Measurements from ENCODE around the gene ANTXR2. TPM values are rescaled to one million over a fixed set of nuclear protein-coding genes. Genes with fewer than 3 reads are reported as not detected.

Gene ANTXR2
- total RNA-seq, 2 experiments from 2014 or later: 3.0 to 3.6 TPM

DNA sequence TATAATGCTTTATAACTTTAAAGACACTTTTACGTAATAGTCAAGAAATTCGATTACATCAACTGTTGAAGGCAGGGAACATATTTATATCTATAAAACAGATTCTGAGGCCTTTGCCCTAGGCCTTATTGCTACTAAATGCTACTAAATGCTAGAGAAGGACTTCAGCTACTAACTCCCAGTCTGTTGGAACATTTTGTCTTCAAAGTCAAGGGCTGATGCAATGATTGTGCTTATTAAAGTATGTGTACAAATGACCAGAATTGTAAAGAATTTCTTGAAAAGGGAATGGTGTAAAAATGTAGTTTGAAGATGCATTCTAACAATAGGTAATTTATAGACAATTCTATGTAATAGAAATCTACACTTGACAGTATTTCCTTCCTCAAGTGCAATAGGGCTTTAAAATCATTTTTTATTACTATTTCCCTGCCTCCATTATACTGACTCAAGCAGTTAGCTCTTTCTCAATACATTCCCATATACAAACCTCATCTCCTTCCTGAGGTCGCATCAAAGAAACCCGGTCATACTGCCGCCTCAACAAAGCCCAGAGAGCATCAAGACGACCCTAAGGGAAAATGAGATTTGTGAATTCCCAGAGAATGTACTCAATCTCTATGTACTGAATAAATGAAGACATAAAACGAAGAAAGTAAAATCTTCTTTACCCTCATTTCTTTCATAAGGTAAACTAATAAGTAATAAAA, 95.7 kb downstream of the ANTXR2 start:
- POLR2A ChIA-PET: no interaction called here
- TF ChIP-seq, protein P1, sequence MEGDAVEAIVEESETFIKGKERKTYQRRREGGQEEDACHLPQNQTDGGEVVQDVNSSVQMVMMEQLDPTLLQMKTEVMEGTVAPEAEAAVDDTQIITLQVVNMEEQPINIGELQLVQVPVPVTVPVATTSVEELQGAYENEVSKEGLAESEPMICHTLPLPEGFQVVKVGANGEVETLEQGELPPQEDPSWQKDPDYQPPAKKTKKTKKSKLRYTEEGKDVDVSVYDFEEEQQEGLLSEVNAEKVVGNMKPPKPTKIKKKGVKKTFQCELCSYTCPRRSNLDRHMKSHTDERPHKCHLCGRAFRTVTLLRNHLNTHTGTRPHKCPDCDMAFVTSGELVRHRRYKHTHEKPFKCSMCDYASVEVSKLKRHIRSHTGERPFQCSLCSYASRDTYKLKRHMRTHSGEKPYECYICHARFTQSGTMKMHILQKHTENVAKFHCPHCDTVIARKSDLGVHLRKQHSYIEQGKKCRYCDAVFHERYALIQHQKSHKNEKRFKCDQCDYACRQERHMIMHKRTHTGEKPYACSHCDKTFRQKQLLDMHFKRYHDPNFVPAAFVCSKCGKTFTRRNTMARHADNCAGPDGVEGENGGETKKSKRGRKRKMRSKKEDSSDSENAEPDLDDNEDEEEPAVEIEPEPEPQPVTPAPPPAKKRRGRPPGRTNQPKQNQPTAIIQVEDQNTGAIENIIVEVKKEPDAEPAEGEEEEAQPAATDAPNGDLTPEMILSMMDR (IDR thresholded peaks at IDR 0.05): no peak
- no peaks in the 10 kb centered on the region for H3K9me3 Mint-ChIP-seq
- CTCF ChIA-PET: no interaction called here
- intact Hi-C loops (cut with micrococcal nuclease): no loop called here
- no peak overlapping the region for H3K4me3 Mint-ChIP-seq
- DNase-seq (no peak), ATAC-seq (no peak)
- peaks cover 11% of the 10 kb centered on the region for H3K4me1 Mint-ChIP-seq (ENCODE audit: low read depth)
- peaks cover 20% of the 10 kb centered on the region for H3K36me3 Mint-ChIP-seq (ENCODE audit: low read depth)
- no peaks in the 10 kb centered on the region for H3K27me3 Mint-ChIP-seq
- H3K27ac Mint-ChIP-seq: no peak overlapping the region

DNA sequence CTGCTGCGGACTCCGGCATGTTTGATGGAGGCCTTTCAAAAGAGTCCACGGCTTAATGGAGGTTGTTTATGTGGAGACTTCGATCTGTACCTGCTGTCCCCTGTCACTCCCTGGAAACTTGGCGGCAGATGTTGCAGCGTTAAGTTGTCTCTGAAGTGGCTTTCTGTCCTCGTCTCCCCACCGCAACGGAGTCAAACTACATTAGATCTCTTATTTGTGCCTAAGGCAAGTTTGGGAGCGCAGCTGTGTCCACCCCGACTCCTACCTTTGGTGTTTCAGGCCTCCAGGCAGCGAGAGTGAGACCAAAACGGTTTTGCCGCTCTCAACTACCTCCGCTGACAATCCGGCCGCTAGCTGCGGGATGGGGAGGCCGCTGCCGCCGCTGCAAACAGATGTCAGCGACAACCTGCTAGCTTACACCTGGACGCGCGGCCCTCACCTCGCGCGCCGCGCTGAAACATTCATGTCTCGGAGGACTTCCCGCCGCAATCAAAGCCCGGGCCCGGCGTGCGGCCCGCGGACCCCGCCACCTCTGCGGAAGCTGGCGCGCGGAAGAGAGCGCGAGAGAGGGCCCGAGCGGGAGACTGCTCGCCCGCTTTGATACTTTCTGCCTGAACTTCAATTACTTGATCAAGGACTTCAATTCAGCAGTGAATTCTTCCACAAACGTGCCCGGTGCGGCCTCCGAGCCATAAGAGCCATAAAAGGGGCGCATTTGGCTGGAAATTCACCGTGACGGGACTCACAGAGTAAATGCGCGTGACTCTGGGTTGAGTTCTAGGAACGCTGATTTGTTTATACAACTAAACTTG, 108.4 kb downstream of the ANTXR2 start:
- CTCF ChIA-PET: no interaction called here
- H3K4me1 Mint-ChIP-seq (ENCODE audit: low read depth): no peaks in the 10 kb centered on the region

DNA sequence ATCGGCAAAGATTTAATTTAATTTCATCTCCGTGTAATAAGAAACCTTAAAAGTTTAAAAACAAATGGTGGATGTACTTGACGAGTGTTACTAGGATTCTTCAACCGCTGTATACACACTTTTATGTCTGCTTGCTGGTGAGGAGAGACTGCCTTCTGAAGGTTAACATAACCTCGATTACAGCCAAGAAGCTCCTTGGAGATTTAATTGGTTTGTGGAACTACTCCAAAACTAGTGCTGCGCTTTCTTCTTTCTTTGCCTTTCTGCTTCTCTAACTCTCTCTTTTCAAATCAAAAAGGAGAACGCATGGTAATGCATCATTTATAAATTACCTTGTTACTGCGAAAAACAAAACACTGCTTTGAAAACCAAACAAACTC, 109.0 kb downstream of the ANTXR2 start:
- intact Hi-C loops (cut with micrococcal nuclease): no loop called here
- H3K9me3 Mint-ChIP-seq: no peaks in the 10 kb centered on the region
- ChIA-PET POLR2A (no interaction called here), CTCF (no interaction called here)
- H3K27me3 Mint-ChIP-seq: no peaks in the 10 kb centered on the region
- TF ChIP-seq, protein P1 (IDR thresholded peaks at IDR 0.05): no peak
- ATAC-seq (no peak), DNase-seq (no peak)
- peaks cover 13% of the 10 kb centered on the region for H3K36me3 Mint-ChIP-seq (ENCODE audit: low read depth)
- no peak overlapping the region for H3K27ac Mint-ChIP-seq
- H3K4me3 Mint-ChIP-seq: no peak overlapping the region
- no peaks in the 10 kb centered on the region for H3K4me1 Mint-ChIP-seq (ENCODE audit: low read depth)

More for the DNA sequence above, 108.4 kb downstream of the ANTXR2 start:
- no peak overlapping the region for H3K4me3 Mint-ChIP-seq
- intact Hi-C loops (cut with micrococcal nuclease): no loop called here
- ATAC-seq (no peak), DNase-seq (no peak)
- no peaks in the 10 kb centered on the region for H3K27me3 Mint-ChIP-seq
- no peak overlapping the region for H3K27ac Mint-ChIP-seq
- TF ChIP-seq, protein P1 (IDR thresholded peaks at IDR 0.05): no peak
- POLR2A ChIA-PET: no interaction called here
- H3K36me3 Mint-ChIP-seq (ENCODE audit: low read depth): peaks cover 13% of the 10 kb centered on the region
- H3K9me3 Mint-ChIP-seq: no peaks in the 10 kb centered on the region

- Mint-ChIP-seq H3K27me3 (no peaks in the 10 kb centered on the region), H3K4me1 (ENCODE audit: low read depth) (no peaks in the 10 kb centered on the region), H3K27ac (no peak overlapping the region), H3K4me3 (no peak overlapping the region), H3K36me3 (ENCODE audit: low read depth) (peaks cover 6% of the 10 kb centered on the region), H3K9me3 (no peaks in the 10 kb centered on the region)
- POLR2A ChIA-PET: interaction anchor here (0.8 kb wide), 1 partner anchor 10 kb away, joined by 3 read pairs; no protein-coding TSS in a partner anchor
- intact Hi-C loops (cut with micrococcal nuclease): no loop called here
- no peak for ATAC-seq
- no peak for DNase-seq
- TF ChIP-seq, protein P1 (IDR thresholded peaks at IDR 0.05): no peak
- CTCF ChIA-PET: no interaction called here
Observed at GRCh38 chr4:79959652-79960051, 113.4 kb downstream of the ANTXR2 start.

All from activated CD8-positive, alpha-beta T cell treated with anti-CD3 and anti-CD28 coated beads for 36 hours (primary cell).